Glomerular visceral epithelial cell (primary cell): ENCODE data around the gene TVP23A.
"Not testable (repeated sequence)": the region's sequence is repeated elsewhere in the genome, so short reads cannot be mapped to it uniquely, and the experiment has no call there.

ENCODE experiments used
- DNase-seq: peaks from one replicate; pipeline ENCODE4 v3.0.0-alpha.2; 2016; ENCODE audit errors: extremely low spot score

Gene TVP23A

GRCh38 chr16:10799736-10800135 lies 18.9 kb downstream of the TVP23A start:
- no peak for DNase-seq

- DNase-seq, result no peak
Observed at GRCh38 chr16:10791048-10791447, 27.5 kb downstream of the TVP23A start.

GRCh38 chr16:10788630-10789029 lies 30.0 kb downstream of the TVP23A start:
- DNase-seq, result not testable (repeated sequence)

- no peak for DNase-seq
Observed at GRCh38 chr16:10787304-10787703, 31.3 kb downstream of the TVP23A start.

DNA sequence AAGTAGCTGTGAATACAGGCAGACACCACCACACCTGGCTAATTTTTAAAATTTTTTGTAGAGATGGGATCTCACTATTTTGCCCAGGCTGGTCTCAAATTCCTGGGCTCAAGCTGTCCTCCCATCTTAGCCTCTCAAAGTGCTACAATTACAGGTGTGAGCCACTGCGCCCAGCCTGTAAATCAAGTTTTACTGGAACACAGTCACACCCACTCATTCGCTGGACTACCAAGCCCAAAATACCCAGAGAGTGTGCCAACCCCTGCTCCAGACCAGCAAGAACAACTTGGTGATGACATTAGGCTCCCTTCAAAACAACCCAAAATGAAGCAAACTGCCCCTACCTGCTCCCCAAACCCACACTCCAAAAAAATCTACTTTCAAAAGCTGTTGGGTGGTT lies 36.0 kb downstream of the TVP23A start:
- DNase-seq, result no peak

DNA sequence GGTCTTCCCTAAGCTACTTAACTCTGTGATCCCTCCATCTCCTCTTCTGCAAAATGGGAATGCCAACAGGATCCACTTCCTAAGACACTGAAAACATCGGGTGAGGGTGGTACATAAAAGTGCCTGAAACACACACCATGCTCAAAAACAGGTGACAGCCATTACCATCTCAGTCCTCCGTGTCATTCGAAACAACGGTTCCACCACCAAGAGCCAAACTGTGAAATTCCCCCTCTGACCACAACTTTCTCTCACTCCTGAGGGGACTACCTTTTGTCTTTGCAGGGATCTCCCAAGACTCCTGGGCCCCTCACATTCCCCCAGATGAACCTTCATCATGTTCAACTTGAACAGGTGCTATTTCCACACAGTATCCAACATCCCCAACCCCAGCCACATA lies 38.0 kb downstream of the TVP23A start:
- no peak for DNase-seq

GRCh38 chr16:10779908-10780307 lies 38.7 kb downstream of the TVP23A start:
- not testable (repeated sequence) for DNase-seq

DNA sequence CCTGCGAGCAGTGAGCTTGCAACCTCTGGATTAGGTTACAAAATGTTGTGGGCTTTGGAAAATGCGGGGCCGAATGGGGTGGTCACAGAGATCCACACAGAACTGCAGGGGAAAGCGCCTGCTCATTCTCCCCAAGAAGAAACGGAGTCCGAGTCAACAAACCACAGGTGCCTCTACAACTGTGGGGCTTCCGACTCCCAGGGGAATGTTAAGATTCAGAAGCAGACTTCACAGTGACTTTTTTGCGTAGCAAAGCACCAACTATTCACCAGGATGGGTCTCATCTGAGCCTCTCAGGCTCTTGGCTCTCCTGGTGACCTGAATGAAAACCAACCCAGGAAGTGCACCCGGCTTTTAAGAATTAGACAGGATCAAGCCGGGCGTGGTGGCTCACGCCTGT lies 41.2 kb downstream of the TVP23A start:
- no peak for DNase-seq

- not testable (repeated sequence) for DNase-seq
Observed at GRCh38 chr16:10776923-10777322, 41.7 kb downstream of the TVP23A start.

- DNase-seq, result no peak
Observed at GRCh38 chr16:10776280-10776679, 42.3 kb downstream of the TVP23A start.

GRCh38 chr16:10770907-10771306 lies 47.7 kb downstream of the TVP23A start:
- no peak for DNase-seq

- no peak for DNase-seq
Observed at GRCh38 chr16:10769381-10769780, 49.2 kb downstream of the TVP23A start.

GRCh38 chr16:10767127-10767526 lies 51.5 kb downstream of the TVP23A start:
- no peak for DNase-seq

- no peak for DNase-seq
Observed at GRCh38 chr16:10765772-10766171, 52.8 kb downstream of the TVP23A start.

DNA sequence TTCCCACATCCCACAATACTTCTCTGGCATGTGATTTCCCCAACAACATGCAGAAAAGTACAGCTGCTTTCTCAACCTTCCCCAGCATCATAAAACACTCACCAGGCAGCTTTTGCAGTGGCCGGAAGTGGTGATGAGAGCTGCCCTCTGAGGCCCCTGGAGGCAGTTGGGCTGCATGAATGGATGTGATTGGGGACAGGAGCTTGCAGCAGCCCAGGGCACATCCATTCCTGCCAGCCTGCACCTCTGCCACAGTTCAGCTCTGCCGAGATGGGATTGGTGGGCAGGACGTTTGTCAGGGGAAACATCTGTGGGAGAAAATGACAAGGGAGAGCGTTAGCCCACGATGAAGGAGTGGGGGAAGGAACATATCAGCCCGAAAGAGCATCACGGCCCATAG lies 55.1 kb downstream of the TVP23A start:
- no peak for DNase-seq

- DNase-seq, result no peak
Observed at GRCh38 chr16:10762336-10763016, 56.1 kb downstream of the TVP23A start.

- no peak for DNase-seq
Observed at GRCh38 chr16:10761373-10761772, 57.2 kb downstream of the TVP23A start.

DNA sequence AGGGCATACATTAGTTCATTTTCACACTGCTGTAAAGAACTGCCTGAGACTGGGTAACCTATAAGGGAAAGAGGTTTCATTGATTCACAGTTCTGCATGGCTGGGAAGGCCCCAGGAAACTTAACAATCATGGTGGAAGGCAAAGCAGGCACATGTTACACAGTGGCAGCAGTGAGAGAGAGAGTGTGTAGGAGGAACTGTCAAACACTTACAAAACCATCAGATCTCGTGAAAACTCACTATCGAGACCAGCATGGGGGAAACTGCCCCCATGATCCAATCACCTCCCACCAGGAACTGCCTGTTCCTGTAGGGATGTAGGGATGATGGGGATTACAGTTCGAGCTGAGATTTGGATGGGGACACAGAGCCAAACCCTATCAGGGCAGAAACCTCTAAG lies 57.7 kb downstream of the TVP23A start:
- no peak for DNase-seq

GRCh38 chr16:10756574-10756973 lies 62.0 kb downstream of the TVP23A start:
- DNase-seq, result no peak

- peak; percentile 29 for DNase-seq
Observed at GRCh38 chr16:10754941-10755340, 63.7 kb downstream of the TVP23A start.

DNA sequence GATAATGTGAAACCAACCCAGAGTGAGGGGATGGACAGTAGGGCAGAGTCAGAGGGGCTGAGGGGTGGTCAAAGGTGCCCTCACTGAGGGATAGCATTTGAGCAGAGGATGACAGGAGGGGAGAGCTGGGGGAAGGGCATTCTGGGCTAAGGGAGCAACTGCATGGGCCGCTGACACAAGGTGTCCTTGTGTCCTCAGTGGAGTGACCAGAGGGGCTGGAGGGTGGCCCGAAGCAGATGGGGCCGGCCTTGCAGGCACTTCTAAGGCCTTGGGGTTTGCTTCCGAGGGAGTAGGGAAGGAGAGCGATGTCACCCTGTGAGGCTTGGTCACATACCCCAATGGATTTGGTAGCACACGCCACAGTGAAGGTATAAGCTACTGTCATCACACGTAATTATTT lies 64.9 kb downstream of the TVP23A start:
- DNase-seq, result no peak

- DNase-seq, result no peak
Observed at GRCh38 chr16:10752843-10753523, 65.6 kb downstream of the TVP23A start.

- DNase-seq, result no peak
Observed at GRCh38 chr16:10751291-10751697, 67.3 kb downstream of the TVP23A start.

- DNase-seq, result no peak
Observed at GRCh38 chr16:10750793-10751192, 67.8 kb downstream of the TVP23A start.
